GM04504 (cell line): Measurements from ENCODE around the gene CYP2J2.
"Not testable (repeated sequence)": the region's sequence is repeated elsewhere in the genome, so short reads cannot be mapped to it uniquely, and the experiment has no call there.

Source experiments
- DNase-seq: peaks from one replicate; pipeline ENCODE4 v3.0.0-alpha.2; 2012; ENCODE audit warnings: low read depth

CYP2J2 gene

DNA sequence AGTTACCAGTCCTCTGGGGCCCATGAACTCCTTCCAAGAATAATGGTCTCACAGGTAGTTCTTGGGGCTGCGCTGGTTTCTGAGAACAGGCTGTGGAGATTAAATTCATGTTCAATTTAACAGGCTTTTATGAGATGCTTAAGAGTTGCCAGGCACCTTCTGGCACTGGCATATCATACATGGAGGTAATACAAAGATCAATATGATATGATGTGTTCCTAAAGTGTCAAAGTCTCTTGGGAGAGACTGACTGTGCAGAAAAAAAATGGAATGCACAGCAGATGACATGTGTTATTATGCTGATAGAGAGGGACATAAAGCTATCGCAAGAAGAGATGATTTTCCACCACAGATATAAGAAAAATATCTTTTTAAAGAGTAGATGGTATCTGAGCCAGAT, 6.8 kb downstream of the CYP2J2 start:
- DNase-seq: no peak

DNA sequence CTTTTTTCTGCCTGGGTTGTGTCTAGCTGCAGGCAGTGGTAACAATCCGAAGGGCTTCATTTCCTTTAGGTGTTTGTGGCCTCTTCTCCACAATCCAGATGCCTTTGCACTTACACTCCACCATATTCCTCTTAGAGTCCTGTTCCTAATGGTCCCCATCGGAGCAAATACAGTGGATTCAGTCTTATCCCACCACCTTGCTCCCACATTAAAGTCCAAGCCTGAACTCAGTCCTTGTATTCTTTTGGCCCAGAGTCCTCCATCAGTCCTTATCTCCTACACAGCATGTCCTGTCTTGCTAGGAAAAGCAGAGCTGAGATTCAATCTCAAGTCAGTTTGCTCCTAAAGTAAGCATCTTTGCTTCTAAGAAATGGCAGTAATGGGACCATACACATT, 8.8 kb downstream of the CYP2J2 start:
- no peak for DNase-seq

DNA sequence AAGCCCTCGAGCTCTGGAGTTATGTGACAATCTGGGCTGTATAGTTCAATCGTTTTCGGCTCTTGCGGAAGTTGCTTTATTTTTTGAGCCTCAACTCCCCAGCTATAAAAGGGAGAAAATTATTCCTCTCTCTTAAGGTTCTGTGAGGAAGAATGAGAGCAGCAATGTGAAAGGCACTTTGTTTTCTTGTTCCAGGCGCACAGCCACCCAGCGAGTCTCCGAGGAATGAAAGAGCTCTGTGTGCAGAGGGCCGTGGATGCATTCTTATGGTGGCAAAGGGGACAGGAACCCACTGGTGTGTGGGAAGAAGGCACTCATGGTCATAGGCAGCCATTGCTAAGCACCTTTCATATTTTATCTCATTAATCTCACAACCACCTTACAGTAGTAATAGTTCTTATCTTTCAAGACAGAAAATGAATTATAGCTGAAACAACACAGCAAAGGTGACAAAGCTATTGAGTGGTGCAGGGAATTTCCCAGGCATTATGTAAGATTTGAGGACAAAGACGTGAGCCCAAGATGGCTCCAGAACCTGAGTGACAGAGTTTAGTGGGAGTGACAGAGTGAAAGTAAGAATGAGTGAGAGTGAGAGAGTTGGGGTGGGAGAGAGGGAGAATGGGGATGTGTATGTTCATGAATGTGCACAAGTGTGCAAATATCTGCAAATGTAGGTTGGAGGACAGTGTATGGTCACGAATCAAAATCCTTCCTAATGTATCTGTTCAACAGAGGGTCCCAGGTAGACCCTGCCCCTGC, 9.4 kb downstream of the CYP2J2 start:
- DNase-seq: no peak

DNA sequence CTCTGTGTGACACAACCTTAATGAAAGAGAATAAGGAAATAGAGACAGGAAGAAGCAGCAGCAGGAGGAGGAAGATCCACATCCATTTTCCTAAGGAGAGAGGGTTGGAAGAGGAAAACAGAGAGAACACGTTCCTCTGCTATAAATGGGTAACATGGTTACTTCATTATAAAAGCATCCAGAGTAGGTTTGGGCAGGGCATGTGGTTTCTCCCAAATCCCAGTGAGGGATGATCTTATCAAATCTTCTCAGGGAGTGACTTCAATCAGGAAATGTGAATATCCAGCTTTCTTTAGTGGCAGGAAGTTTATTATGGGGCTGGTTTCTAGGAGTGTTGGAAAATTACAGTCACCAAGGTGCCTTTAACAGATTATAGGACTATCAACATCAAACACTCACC, 11.1 kb downstream of the CYP2J2 start:
- DNase-seq: no peak

DNA sequence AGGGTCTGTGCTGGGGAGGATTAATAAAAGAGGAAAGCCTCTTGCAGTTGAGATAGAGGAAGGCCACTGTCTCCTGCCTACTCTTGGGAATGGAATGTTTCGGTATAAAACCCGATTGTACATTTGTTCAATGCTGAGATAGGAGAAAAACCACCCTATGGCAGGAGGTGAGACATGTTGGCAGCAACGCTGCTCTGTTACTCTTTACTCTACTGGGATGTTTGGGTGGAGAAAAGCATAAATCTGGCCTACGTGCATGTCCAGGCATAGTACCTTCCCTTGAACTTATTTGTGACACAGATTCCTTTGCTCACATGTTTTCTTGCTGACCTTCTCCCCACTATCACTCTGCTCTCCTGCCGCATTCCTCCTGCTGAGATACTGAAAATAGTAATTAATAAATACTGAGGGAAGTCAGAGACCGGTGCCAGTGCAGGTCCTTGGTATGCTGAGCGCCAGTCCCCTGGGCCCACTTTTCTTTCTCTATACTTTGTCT, 11.7 kb downstream of the CYP2J2 start:
- not testable (repeated sequence) for DNase-seq

DNA sequence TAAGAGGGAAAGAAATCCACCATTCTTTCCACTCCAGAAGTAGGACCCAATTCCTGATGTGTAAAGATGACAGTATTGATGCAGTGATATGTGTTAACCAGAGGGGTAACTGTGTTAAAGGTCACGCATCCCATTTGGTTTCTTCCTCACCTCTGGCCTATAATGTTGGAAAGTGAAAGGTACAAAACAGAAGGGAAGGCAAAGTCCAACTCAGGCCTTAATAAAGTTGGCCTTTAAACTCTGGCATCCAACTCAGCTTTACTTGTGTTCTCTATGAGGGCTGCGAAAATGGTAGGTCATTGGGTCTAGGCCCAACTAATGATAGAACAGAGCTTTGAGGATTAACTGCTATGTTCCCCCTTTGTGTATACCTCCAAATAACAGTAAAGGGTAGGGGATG, 17.9 kb downstream of the CYP2J2 start:
- no peak for DNase-seq

DNA sequence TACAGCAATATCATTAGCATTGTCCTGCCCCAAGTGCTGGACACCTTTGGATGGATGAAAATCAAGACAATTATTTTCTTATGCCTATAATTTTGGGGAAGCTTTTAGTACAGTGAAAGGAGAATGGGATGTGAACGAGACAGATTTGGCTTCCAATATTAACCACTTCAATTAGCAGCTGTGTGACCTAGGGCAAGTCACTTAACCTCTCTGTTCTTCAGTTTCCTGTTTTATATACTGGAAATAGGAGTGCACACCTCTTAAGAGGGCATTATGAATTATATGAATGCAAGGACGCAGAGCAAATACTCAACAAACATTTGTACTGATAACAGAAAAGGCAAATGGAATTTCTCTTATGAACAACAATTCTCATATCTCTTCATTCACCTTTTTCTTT, 18.5 kb downstream of the CYP2J2 start:
- DNase-seq: no peak

DNA sequence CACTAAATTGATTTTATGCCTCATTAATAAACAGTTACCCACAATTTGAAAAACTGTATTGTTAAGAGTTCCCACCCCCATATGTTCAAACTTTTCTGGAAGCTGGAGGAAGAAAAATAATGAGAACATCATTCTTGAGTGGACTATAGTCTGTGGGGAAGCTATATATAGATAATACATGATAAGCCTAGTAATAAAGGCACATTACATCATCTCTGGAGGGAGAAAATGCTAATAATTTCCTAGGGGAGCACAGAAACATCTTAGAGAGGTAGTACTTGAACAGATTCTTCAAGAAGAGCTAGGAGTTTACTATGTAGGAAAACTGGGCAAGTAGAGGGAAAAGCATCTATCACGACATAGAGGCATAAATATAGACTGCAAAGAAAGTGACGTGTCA, 19.6 kb downstream of the CYP2J2 start:
- DNase-seq: no peak

DNA sequence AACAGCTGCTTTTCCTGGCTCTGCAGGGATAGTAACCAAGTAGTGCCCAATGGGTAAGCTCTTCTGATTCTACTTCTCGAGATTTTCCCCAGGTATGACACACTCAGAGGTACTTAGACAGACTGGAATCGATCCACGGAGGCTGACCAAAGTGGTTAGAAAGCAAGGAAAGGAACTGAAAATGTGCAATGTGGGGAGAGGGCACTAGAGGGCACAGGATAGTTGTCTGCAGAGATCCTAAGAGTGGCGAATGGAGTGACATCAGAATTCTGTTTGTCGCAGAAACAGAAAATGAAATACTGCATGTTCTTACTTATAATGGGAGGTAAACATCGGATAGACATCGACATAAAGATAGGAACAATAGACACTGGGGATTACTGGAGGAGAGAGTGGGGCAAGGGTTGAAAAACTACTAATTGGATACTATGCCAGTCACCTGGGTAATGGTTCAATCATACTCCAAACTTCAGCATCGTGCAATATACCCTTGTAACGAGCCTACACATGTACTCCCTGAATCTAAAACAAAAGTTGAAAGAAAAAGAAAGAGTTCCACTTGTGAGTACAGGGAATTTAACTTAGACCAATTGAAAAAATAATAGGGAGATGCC, 23.3 kb downstream of the CYP2J2 start:
- no peak for DNase-seq

DNA sequence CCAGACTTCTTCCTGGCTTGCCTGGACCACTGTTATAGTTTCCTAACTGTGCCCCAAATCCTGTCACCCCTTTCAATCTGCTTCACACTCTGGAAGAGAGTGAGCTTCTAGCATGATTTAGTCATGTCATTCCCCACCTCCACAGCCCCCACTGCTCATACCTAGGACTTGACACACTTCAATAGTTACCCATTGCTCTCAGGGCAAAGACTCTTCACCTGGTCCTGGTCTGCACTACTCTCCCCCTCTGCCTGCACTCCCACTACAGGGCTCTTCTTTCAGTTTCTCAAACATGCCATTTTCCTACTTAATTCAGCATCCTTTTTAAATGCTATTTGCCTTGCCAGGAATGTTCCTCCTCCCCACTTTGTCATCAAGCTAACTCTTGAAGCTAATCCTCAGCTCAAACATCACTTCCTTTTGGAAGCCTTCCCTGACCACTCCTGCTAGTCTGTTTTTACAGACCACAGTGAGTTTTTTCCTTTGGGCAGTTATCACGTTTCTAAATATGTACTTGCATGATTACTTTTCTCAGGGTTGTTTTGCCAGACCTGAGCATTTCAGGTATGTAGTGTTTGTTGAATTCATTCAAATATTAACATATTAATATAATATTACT, 24.7 kb downstream of the CYP2J2 start:
- no peak for DNase-seq

DNA sequence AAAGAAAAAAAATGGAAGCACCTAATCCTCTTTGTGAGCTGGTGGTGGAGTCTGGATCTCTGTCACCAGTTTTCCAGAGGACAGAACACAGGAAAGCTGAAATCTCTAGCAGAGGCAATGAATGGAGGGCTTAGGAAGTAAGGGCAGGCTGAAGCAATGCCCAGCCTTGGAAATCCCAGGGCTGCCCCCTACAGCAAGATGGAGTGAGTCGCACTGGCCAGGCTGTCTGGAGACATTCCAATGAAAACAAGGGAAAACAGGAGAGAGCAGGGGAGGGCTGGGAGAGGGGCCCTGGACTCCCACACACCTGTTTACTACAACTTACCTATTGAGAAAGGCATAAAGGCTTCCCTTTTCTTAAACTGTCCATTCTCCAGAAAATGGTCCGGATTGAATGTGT, 25.9 kb downstream of the CYP2J2 start:
- DNase-seq: no peak

DNA sequence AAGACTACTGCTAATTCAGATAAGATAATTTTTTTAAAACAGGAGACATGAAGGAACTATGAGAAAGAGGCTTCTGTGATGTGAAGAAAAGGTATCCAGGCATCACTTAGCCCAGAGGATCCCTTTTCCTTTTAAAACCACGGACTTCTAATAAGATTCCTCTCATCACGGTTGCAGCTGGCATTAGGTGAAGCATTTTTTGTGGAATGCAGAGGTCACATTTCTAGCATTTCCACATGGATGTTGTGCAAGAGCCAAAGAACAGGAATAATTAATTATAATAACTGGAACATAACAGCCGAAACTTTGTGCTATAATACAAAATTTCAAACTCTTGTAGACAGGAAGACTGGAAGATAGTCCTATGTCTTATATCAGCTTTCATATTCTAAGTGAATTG, 27.6 kb downstream of the CYP2J2 start:
- no peak for DNase-seq

DNA sequence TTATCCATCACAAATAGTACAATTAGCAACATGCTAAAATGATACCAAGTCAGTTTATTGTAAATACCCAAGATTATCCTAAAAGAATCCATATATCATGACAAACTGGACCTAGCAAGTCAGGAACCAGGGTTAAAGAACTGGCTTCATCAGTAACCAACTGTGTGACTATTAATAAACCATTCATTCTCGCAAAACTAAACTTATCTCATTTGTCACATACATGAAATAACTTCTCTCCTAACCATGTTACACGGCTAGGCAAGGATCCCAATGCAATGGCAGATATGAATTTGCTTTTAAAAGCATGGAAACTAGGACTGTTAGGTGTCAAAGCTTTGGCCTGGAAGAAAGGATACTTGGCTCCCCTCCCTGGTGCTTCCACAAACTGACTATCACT, 29.4 kb downstream of the CYP2J2 start:
- DNase-seq: no peak

DNA sequence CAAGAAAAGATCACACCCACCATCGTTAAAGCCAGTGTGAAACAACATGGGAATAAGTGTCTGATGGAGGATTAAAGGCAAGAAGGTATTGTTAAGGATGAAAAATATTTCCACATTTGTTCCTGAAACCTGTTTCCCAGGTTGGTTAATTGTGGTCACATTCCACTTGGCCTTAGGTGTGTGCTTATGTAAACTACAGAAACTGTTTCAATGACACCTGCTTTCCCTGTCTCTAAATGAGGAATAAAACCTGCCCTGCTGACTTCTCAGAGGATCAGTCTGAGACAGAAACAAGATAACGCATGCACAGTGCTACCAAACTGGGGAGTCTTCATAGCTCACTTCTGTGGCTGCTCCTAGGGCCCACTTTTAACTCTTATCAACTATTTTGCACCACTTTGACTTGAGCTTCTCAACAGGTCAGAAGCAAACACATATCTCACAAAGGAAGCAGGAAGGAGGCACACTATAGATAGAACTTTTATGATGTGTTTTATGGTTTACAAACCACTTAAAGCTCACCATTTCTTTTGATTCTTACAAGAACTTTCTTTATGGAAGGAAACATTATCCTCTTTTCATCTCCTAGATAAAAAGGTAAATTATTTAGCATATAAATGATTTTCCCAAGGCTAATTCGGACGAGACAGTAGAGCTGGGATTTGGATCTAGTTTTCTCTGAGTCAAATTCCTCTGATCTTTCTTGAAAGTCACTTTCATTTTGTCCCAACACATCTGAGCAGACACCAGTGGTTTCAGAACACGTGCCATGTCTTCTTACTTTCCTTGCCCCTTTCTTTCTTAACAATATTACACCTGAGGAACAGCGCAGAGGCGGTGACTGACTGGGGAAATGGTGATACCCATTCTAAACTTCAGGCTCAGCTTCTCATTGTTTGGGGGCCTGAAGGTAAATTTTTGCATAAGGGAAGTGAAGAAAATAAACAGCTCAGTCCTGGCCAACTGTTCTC, 33.4 kb downstream of the CYP2J2 start:
- DNase-seq: no peak

DNA sequence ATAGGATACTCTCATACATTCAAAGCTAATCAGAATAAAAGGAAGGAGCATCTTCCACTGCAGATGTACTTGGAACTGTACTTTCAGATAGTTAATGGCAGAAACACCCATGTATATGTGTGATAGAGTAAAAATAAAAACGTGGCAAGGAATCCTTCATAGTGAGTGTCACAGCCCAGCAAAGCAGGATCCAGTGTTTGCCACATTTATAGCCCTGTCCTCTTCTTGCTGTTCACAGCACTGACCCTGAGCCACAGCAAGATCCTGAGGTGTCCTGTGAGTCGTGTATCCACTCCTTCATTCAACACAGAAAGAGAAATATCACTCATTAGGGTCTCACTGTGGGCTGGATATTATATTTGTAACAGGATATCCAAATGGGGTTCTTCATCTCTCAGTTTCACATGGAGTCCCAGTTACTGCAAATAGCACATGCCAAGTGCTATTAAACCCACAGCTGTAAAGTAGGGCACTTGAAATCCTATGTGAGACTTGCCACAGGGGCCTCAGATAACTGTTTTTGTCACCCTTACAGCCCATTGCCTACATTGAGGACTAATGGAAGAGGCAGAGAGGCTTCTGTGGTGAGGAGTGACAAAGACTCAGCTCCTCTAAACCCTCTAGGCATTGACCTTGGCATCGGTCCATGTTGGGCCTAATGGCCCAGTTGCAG, 41.3 kb downstream of the CYP2J2 start:
- DNase-seq: no peak

DNA sequence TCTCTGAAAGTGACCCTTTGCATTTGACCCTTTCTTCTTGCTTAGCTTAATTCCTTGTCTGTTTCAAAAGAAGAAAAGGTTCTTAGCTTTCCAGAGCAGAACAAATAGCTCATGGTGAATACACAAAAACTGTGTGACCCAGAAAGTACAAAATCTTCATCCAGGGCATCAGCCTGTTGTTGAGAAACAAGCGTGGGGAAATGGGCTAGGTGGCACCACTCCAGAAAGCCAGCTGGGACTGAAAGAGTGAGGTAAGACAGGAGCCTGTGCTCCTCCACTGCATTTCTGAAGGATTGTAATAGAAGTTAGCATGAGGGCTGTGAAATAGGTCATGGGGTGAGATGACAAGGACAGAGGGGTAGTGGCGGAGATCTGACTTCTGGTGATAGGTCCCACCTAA, 45.8 kb downstream of the CYP2J2 start:
- no peak for DNase-seq

DNA sequence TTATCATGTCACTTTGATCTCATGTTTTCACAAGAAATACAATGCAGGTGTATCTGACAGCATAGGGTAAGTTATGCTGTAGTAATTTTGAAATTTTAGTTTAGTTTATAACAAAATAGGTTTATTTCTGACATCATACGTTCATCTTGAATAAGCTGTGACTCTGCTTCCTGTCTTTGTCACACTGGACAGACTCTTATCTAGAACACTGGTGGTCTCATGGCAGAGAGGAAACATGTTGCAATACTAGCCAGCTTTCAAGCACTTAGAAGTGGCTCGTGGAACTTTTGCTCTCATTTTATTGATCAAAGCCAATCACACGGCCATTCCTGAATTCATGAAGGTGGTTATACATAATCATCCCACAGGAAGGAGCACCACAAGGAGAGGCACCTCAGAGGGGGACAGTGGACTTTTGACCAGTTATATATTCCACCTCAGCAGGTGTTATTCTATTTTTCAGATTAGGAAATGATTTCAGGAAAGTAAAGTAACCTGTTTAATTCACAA, 46.5 kb downstream of the CYP2J2 start:
- DNase-seq: no peak

DNA sequence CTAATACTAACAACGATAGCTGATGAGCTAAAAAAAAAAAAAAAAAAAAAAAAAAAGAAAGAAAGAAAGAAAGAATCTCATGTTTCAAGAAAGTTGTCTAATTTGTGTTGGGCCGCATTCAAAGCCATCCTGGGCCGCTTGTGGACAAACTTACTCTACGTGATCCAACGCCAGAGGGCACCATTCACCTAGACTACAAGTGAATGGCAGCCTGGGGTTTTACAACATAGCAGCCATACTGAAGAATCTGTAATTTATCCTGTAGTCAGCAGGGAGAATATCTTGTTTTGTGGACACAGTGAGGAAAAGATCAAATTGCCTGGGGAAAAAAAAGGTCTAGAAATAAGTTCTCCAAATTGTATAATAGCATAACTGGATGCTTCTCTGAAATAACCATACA, 47.0 kb downstream of the CYP2J2 start:
- peak; percentile 7 for DNase-seq

DNA sequence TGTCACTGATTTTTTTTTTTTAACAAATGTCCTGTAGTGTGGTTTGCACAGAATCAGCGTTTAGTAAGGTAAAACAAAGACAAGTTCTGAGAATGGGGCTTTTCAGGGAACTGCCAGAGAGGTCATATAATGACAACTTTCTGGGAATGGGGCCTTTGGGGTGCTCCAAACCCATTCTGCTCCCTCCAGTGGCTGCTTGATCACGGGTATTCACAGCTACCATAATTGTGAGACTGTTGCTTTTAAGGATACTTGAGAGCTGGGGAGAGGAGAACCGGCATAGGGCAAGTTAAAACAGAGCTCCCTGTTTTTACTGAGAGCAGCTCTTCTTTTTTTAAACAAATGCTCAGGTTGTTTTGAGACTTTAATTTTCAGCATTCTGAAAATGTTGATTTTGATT, 48.2 kb downstream of the CYP2J2 start:
- DNase-seq: no peak

DNA sequence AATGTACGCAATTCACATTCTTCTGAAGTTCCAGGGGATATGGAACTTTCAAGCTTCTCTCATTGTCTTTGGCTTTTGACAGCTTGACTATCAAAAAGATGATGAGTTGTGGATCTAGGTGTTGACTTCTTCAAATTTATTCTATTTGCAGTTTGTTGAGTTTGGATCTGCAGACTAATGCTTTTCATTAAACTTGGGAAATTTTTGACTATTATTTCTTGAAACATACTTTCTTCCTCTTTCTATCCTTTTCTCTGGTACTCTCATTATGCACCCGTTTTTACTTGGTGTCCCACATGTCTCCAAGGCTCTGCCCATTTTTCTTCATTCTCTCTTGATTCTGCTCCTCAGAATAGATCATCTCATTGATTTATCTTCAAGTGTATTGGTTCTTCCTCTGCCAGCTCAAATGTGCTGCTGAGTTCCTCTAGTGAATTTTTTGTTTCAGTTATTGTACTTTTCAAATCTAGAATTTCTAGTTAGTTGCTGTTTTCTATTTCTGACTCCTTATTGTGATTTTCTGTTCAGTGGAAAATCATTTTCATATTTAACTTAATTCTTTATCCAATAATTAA, 49.4 kb downstream of the CYP2J2 start:
- no peak for DNase-seq

DNA sequence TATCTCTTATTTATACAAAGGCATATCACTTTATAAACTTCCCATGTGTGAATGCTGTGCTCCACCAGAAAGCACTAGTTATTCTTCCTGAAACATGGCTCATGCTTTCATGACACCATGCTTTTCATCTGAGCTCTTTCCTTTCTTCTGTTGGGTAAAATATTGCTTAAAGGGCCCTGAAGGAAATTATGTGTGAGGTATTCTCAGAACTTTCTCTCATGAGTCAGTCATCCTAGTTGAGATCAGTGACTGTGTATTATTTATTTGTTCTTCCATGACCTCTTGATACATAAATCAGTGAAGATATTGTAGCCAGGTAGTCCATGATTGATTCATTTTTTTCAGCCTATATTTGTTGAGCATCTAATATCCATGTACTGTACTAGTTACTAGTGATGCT, 54.8 kb downstream of the CYP2J2 start:
- DNase-seq: no peak
